Chondrocyte (in vitro differentiated cells): ENCODE results near the gene PSG2. TPM values are rescaled to one million over a fixed set of nuclear protein-coding genes. Genes with fewer than 3 reads are reported as not detected.
"Not testable (repeated sequence)": the region's sequence is repeated elsewhere in the genome, so short reads cannot be mapped to it uniquely, and the experiment has no call there.

ENCODE experiments used
- DNase-seq: peaks from one replicate; pipeline ENCODE4 v3.0.0; 2021; ENCODE audit warnings: mixed read lengths, low spot score
- H3K27ac Mint-ChIP-seq: one replicate; pipeline ENCODE4 v1.8.0; 2021; ENCODE audit warnings: mild to moderate bottlenecking, moderate library complexity, mixed read lengths; ENCODE audit not compliant: unreplicated experiment
- H3K27me3 Mint-ChIP-seq: 2 replicates; pipeline ENCODE4 v1.8.0; 2021; ENCODE audit warnings: low read depth, mixed read lengths
- H3K36me3 Mint-ChIP-seq: 2 replicates; pipeline ENCODE4 v1.8.0; 2021; ENCODE audit warnings: low read depth, mixed read lengths
- H3K4me1 Mint-ChIP-seq: 2 replicates; pipeline ENCODE4 v1.8.0; 2021; ENCODE audit warnings: low read depth, mild to moderate bottlenecking, mixed read lengths
- H3K4me3 Mint-ChIP-seq: one replicate; pipeline ENCODE4 v1.8.0; 2021; ENCODE audit warnings: mild to moderate bottlenecking, moderate library complexity, mixed read lengths; ENCODE audit not compliant: unreplicated experiment
- H3K9me3 Mint-ChIP-seq: 2 replicates; pipeline ENCODE4 v1.8.0; 2021; ENCODE audit warnings: low read depth, mixed read lengths
- long read RNA-seq: library from polyadenylated mRNA; stranded (forward); transcript quantifications from one replicate; pipeline ENCODE4 v2.0.0, GENCODE V29; 2021
- total RNA-seq: library from RNA; stranded (reverse); gene quantifications from 3 replicates; pipeline ENCODE4 v1.2.1, GENCODE V29; 2021
- TF ChIP-seq, protein P1 (sequence below): fragments of 200-600 bp; sonication (generic); IDR thresholded peaks from 2 replicates; pipeline ENCODE4 v1.5.0; 2021; ENCODE audit warnings: antibody characterized with exemption, mild to moderate bottlenecking, moderate library complexity

PSG2 gene
- total RNA-seq: 0.44 TPM in 1 of 3 replicates, not detected in the others
- long read RNA-seq: 0 reads

DNA sequence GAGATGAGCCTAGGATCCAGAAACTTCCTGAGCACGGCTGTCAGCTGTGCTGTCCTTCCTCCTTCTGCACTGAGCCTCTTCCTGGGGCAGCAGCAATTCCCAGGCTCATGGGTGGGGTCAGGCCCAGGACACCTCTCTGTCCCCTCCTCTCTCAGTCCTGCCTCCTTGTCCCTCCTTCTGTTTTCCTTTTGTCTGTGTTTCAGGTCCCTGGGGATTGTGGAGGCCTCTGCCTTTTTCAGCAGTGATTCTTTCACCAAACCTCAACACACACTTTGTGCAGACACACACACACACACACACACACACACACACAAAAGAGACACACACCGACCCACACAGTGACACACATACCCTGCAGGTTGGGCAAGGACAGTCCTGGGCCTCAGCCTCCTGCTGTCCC is at the start of gene PSG2:
Gene PSG2 (minus strand): TSS at position 101 of the 400 bp plus-strand sequence. CDS start 132 bp downstream, outside the sequence.
- H3K4me1 Mint-ChIP-seq, H3K27me3 Mint-ChIP-seq, H3K36me3 Mint-ChIP-seq, H3K4me3 Mint-ChIP-seq, H3K27ac Mint-ChIP-seq, DNase-seq: not testable (repeated sequence)
- peaks cover 52% of the 10 kb centered on the region for H3K9me3 Mint-ChIP-seq

DNA sequence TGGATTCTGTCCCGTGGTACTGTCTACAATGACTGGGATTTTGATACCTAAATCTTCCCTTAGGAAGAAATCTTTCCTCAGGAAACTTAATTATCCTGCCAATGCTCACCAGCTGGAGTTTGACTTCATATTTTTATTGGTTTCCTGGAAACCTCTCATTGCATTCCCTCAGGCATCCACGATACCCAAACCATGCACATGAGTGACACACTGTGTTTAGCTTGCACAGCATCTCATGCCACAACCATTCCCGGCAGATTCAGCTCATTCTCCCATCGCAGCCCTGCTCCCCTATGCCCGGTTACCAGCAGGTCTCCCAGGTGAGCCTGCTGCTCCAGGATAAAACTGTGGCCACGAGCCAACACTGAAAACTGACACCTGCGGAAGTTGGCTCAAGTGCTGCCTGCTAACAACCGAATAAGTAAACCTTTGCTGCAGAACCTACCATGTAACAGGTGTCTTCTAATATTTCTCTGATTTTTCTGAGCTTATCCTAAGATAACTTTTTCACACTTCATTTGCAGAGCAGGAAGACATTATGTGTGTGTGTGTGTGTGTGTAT is 48.9 kb upstream of the PSG2 start:
- not testable (repeated sequence) for H3K36me3 Mint-ChIP-seq, H3K4me1 Mint-ChIP-seq, H3K27ac Mint-ChIP-seq, DNase-seq, H3K4me3 Mint-ChIP-seq, H3K27me3 Mint-ChIP-seq
- H3K9me3 Mint-ChIP-seq: peaks cover 52% of the 10 kb centered on the region

DNA sequence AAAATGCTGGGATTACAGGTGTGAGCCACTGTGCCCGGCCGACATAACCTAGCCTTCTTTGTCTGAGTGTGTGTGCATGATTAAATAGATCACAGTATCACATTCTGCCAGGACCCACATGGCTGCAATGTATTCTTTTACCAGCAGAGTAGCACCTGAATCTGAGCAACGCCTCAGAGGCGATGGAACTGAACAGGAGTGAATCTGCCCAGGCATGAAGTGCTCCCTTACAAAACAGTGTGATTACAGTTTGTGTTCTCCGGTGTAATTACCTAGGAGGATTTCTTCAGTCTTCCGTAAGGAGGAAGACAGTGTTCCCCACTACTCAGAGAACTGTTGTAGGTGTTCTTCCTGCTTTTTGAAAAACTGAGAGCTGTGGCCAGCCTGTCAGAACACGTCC is 46.7 kb upstream of the PSG2 start:
- peaks cover 43% of the 10 kb centered on the region for H3K9me3 Mint-ChIP-seq
- not testable (repeated sequence) for H3K27me3 Mint-ChIP-seq, H3K4me1 Mint-ChIP-seq, DNase-seq, H3K27ac Mint-ChIP-seq, H3K4me3 Mint-ChIP-seq, H3K36me3 Mint-ChIP-seq

DNA sequence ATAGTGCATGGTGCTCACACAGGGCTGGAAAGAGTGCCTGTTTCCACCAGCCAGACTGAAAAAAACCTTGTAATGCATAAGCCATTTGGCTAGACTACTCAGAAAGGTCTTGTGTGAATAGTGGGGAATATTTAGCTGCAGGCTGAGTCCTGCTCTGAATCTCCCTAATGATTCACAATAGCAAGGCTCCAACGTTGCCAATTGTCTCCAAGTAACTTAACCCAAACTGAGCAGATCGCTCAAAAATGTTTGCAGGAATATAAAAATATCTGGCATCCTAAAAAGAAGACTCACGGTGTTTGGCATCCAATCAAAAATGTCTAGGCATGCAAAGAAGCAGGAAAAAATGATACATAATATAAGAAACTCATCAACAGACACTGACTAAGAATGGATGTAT is 44.8 kb upstream of the PSG2 start:
- not testable (repeated sequence) for H3K27me3 Mint-ChIP-seq, DNase-seq, H3K27ac Mint-ChIP-seq, H3K4me1 Mint-ChIP-seq, H3K4me3 Mint-ChIP-seq, H3K36me3 Mint-ChIP-seq
- peaks cover 40% of the 10 kb centered on the region for H3K9me3 Mint-ChIP-seq

DNA sequence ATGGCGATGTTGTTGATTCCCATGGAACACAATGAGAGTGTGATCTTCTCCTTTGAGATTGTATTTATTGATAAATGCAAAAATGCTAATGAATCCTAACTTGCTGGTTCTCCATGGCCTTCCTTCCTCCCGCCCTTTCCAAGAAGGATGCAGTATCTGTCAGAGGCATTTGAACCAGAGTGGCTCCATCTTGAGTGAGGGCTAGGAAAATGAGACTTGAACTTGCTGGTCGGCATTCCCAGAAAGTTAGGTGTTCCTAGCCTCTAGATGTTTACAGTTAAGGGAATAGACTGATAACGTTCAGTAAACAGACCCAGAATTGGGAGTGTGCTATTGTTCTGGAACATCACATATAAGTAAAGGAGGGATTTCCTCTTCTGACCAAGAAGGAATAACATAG is 44.2 kb upstream of the PSG2 start:
- Mint-ChIP-seq H3K4me3 (no peak overlapping the region), H3K27me3 (no peaks in the 10 kb centered on the region), H3K27ac (no peak overlapping the region), H3K4me1 (no peaks in the 10 kb centered on the region), H3K36me3 (no peaks in the 10 kb centered on the region), H3K9me3 (peaks cover 42% of the 10 kb centered on the region)
- TF ChIP-seq, protein P1, sequence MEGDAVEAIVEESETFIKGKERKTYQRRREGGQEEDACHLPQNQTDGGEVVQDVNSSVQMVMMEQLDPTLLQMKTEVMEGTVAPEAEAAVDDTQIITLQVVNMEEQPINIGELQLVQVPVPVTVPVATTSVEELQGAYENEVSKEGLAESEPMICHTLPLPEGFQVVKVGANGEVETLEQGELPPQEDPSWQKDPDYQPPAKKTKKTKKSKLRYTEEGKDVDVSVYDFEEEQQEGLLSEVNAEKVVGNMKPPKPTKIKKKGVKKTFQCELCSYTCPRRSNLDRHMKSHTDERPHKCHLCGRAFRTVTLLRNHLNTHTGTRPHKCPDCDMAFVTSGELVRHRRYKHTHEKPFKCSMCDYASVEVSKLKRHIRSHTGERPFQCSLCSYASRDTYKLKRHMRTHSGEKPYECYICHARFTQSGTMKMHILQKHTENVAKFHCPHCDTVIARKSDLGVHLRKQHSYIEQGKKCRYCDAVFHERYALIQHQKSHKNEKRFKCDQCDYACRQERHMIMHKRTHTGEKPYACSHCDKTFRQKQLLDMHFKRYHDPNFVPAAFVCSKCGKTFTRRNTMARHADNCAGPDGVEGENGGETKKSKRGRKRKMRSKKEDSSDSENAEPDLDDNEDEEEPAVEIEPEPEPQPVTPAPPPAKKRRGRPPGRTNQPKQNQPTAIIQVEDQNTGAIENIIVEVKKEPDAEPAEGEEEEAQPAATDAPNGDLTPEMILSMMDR: no peak
- DNase-seq: no peak

DNA sequence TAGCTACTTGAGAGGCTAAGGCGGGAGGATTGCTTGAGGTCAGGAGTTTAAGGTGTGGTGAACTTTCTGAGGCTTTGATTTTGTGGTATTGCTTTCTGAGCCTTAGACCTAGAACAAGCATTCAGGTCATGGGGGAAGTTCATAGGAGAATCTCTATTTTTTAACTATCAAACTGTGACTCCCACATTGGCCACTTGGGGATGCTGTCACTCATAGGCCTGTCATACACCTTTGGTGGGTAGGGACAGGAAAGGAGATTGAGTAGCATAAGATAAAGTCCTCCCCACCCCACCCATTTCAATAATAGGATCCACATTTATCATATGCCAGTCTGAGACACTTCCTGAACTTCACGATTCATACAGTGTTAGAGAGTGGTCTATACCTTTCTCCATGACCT is 41.9 kb upstream of the PSG2 start:
- TF ChIP-seq, protein P1: no peak
- no peak overlapping the region for H3K4me3 Mint-ChIP-seq
- H3K4me1 Mint-ChIP-seq: no peaks in the 10 kb centered on the region

DNA sequence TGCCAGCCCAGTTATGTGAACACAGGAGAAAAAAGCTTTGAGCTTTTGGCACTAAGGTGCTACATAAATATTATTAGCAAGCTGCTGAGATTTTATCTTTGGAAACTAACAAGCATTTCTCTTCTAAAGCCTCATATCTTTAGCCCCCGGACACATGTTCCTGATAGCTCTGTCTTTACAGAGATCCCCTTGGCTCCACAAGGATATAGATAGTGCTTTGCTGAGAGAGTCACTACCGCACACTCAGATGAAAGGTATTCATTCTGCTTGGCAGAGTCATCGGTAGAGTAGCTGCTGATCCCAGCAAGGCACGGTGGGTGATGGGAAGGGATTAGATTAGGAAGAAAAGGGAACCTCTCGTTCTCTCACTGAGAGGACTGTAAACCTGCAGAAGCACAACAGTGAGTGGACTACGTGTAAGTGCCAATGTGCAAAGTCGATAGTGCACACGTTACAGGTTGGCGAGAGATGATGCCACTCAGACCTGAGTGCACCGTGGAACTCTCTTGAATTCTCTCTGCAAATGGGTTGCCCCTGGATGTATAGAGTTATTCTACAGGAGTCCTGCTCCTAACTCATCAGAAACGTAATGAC is 38.0 kb upstream of the PSG2 start:
- not testable (repeated sequence) for DNase-seq, H3K4me3 Mint-ChIP-seq, H3K27ac Mint-ChIP-seq, H3K36me3 Mint-ChIP-seq, H3K27me3 Mint-ChIP-seq, H3K4me1 Mint-ChIP-seq
- peaks cover 55% of the 10 kb centered on the region for H3K9me3 Mint-ChIP-seq

More for the DNA sequence above, 41.9 kb upstream of the PSG2 start:
- Mint-ChIP-seq H3K36me3 (no peaks in the 10 kb centered on the region), H3K27me3 (no peaks in the 10 kb centered on the region), H3K9me3 (peaks cover 50% of the 10 kb centered on the region), H3K27ac (no peak overlapping the region)
- no peak for DNase-seq

DNA sequence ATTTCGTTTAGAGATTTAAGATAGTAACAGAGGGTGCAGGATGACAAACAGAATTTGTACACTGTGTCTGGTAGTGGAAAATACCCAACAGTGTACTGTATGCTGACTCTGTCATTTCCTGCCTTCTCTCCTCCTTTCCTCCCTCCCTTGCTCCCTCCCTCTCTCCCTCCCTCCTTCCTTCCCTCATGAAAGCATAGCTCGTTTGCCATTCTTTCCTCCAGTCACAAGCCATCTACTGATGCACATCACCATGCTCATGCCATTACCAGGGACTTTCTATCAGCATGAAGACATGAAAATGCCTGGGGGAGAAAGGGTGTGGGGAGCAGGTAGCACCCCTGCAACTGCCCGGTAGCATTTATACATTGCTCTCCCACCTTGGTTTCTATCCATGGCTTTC is 37.0 kb upstream of the PSG2 start:
- not testable (repeated sequence) for DNase-seq, H3K27ac Mint-ChIP-seq, H3K4me1 Mint-ChIP-seq, H3K36me3 Mint-ChIP-seq, H3K27me3 Mint-ChIP-seq, H3K4me3 Mint-ChIP-seq
- H3K9me3 Mint-ChIP-seq: peaks cover 62% of the 10 kb centered on the region

DNA sequence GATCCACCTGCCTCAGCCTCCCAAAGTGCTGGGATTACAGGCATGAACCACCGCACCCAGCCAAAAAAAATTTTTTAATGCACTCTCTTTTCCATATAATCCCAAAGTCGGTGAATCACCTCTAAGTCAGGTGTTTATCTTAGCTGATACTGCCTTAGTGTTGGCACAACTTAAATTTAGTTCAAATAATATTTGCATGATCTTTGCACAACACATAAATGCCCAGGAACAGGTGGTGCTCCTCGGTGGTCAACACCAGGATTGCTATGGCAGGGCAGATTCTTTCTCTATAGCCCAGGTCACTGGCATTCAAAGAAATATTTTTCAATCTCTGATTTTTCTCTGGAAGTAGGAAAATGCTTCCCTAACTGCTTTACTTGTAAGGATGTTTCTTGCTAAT is 33.9 kb upstream of the PSG2 start:
- H3K4me3 Mint-ChIP-seq, H3K4me1 Mint-ChIP-seq, H3K27me3 Mint-ChIP-seq, H3K27ac Mint-ChIP-seq, H3K36me3 Mint-ChIP-seq, DNase-seq: not testable (repeated sequence)
- H3K9me3 Mint-ChIP-seq: peaks cover 70% of the 10 kb centered on the region

DNA sequence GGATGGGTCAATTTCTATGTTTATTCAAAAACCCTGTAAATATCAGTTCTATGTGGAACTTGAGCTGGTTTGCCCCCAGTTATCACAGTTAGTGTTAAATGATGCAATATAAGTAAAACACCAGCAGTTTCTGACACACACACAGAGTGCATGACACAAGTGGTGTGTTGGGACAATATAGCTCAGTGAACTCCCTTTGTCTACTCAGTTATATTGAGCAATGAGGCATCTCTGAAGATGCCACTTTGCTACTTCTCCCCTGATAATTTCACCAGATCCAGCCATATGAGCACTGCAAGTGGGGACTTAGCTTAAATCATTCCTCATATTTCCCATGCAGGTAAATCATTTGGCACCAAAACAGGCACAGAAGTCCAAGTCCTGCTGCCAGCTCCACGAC is 33.0 kb upstream of the PSG2 start:
- H3K27ac Mint-ChIP-seq, H3K4me1 Mint-ChIP-seq, DNase-seq, H3K36me3 Mint-ChIP-seq, H3K4me3 Mint-ChIP-seq, H3K27me3 Mint-ChIP-seq: not testable (repeated sequence)
- H3K9me3 Mint-ChIP-seq: peaks cover 64% of the 10 kb centered on the region

DNA sequence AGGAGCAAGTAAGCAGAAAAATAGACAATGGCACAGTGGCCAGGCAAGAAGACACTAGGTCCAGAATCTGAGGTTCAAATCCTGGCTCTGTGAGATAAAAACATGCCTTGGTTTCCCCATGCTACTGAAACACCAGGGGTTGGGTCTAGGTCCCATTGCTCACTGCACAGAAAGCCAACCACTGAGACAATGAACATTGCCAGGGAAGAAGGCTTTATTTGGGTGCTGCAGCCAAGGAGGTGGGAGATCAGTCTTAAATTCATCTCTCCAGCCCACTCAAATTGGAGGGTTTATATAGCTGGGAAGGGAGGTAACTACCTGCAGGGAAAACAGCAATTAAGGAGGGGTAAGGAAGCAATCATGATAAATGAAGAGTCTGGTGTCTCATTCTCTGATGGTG is 32.6 kb upstream of the PSG2 start:
- H3K4me3 Mint-ChIP-seq, H3K27me3 Mint-ChIP-seq, H3K36me3 Mint-ChIP-seq, H3K4me1 Mint-ChIP-seq, H3K27ac Mint-ChIP-seq, DNase-seq: not testable (repeated sequence)
- peaks cover 63% of the 10 kb centered on the region for H3K9me3 Mint-ChIP-seq
